Ishikawa (cell line): ENCODE results near the gene CPED1.

ENCODE experiments used
- CEBPB ChIP-seq: IDR thresholded peaks from 2 replicates; pipeline ENCODE4 v1.6.1; 2012
- CREB1 ChIP-seq: IDR thresholded peaks from 2 replicates; pipeline ENCODE4 v1.6.1; 2012; ENCODE audit warnings: low read depth
- EGR1 ChIP-seq: IDR thresholded peaks from 2 replicates; pipeline ENCODE4 v1.6.1; 2012
- EP300 ChIP-seq: IDR thresholded peaks from 2 replicates; pipeline ENCODE4 v1.6.1; 2012; ENCODE audit warnings: borderline replicate concordance
- FOXM1 ChIP-seq: IDR thresholded peaks from 2 replicates; pipeline ENCODE4 v1.6.1; 2012; ENCODE audit warnings: low read depth, borderline replicate concordance
- NFIC ChIP-seq: IDR thresholded peaks from 2 replicates; pipeline ENCODE4 v1.6.1; 2012
- RAD21 ChIP-seq: IDR thresholded peaks from 2 replicates; pipeline ENCODE4 v1.6.1; 2012; ENCODE audit warnings: low read depth
- TAF1 ChIP-seq: IDR thresholded peaks from 2 replicates; pipeline ENCODE4 v1.6.1; 2012; ENCODE audit warnings: low read depth, mild to moderate bottlenecking
- TCF12 ChIP-seq: IDR thresholded peaks from 2 replicates; pipeline ENCODE4 v1.6.1; 2012; ENCODE audit warnings: low read depth
- TEAD4 ChIP-seq: IDR thresholded peaks from 2 replicates; pipeline ENCODE4 v1.6.1; 2012
- YY1 ChIP-seq: IDR thresholded peaks from 2 replicates; pipeline ENCODE4 v1.6.1; 2012; ENCODE audit warnings: low read depth
- ZBTB7A ChIP-seq: IDR thresholded peaks from 2 replicates; pipeline ENCODE4 v1.6.1; 2012; ENCODE audit warnings: low read depth
- TF ChIP-seq, protein P1 (sequence below): IDR thresholded peaks from 2 replicates; pipeline ENCODE4 v1.6.1; 2012
- TF ChIP-seq, protein P2 (sequence below): IDR thresholded peaks from 2 replicates; pipeline ENCODE4 v1.6.1; 2012
- TF ChIP-seq, protein P3 (sequence below): IDR thresholded peaks from 2 replicates; pipeline ENCODE4 v1.6.1; 2012; ENCODE audit warnings: low read depth, mild to moderate bottlenecking

CPED1 gene

DNA sequence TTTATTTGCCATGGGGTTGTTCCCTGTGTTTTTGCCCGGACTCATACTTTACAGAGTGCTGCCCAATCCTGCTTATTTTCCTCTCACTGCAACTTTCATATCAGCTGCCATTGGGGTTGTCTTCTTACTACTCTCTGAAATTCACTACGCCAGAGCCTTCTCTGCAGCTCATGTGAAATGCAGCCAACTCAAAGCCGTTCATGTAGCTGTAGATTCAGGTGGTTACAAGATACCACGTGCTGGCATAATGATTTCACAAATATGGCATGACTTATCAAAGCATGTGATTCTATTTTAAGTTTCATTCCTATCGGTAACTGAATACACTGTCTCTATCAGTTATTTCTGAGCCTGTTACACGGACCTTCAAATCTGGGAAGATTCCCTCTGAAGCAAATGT lies 210.0 kb downstream of the CPED1 start:
- TF ChIP-seq CEBPB = no peak
- no peak for TF ChIP-seq FOXM1
- TF ChIP-seq TCF12 = no peak
- TF ChIP-seq, protein P1, sequence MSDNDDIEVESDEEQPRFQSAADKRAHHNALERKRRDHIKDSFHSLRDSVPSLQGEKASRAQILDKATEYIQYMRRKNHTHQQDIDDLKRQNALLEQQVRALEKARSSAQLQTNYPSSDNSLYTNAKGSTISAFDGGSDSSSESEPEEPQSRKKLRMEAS = no peak
- TF ChIP-seq NFIC = no peak
- TF ChIP-seq ZBTB7A = no peak
- TF ChIP-seq TAF1 = no peak
- no peak for TF ChIP-seq TEAD4
- TF ChIP-seq, protein P2, sequence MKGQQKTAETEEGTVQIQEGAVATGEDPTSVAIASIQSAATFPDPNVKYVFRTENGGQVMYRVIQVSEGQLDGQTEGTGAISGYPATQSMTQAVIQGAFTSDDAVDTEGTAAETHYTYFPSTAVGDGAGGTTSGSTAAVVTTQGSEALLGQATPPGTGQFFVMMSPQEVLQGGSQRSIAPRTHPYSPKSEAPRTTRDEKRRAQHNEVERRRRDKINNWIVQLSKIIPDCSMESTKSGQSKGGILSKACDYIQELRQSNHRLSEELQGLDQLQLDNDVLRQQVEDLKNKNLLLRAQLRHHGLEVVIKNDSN = no peak
- no peak for TF ChIP-seq EGR1
- no peak for TF ChIP-seq EP300
- no peak for TF ChIP-seq YY1
- TF ChIP-seq, protein P3, sequence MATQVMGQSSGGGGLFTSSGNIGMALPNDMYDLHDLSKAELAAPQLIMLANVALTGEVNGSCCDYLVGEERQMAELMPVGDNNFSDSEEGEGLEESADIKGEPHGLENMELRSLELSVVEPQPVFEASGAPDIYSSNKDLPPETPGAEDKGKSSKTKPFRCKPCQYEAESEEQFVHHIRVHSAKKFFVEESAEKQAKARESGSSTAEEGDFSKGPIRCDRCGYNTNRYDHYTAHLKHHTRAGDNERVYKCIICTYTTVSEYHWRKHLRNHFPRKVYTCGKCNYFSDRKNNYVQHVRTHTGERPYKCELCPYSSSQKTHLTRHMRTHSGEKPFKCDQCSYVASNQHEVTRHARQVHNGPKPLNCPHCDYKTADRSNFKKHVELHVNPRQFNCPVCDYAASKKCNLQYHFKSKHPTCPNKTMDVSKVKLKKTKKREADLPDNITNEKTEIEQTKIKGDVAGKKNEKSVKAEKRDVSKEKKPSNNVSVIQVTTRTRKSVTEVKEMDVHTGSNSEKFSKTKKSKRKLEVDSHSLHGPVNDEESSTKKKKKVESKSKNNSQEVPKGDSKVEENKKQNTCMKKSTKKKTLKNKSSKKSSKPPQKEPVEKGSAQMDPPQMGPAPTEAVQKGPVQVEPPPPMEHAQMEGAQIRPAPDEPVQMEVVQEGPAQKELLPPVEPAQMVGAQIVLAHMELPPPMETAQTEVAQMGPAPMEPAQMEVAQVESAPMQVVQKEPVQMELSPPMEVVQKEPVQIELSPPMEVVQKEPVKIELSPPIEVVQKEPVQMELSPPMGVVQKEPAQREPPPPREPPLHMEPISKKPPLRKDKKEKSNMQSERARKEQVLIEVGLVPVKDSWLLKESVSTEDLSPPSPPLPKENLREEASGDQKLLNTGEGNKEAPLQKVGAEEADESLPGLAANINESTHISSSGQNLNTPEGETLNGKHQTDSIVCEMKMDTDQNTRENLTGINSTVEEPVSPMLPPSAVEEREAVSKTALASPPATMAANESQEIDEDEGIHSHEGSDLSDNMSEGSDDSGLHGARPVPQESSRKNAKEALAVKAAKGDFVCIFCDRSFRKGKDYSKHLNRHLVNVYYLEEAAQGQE = no peak
- TF ChIP-seq CREB1 = no peak

DNA sequence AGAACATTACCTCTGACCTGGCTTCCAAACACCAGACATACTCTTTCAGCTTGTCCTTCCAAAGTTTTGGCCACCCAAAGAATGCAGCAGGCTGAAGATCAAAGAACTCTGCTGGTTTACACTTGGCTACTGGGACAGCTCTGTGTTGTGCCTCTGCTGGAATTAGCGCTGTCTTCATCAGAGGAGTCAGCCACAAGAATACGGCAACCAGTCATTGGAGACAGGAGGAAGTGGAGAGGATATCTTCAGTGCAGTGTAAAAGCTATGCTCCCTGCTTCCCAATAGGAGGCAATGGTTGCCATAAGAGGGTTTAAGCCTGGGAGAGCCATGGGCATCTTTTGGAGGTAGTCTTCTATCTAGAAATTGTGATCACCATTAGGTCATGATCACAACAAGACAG lies 213.6 kb downstream of the CPED1 start:
- TF ChIP-seq EP300 = no peak
- TF ChIP-seq CREB1 = no peak
- no peak for TF ChIP-seq EGR1
- no peak for TF ChIP-seq TAF1
- TF ChIP-seq FOXM1 = no peak
- TF ChIP-seq, protein P3 = no peak
- no peak for TF ChIP-seq ZBTB7A
- no peak for TF ChIP-seq TEAD4

DNA sequence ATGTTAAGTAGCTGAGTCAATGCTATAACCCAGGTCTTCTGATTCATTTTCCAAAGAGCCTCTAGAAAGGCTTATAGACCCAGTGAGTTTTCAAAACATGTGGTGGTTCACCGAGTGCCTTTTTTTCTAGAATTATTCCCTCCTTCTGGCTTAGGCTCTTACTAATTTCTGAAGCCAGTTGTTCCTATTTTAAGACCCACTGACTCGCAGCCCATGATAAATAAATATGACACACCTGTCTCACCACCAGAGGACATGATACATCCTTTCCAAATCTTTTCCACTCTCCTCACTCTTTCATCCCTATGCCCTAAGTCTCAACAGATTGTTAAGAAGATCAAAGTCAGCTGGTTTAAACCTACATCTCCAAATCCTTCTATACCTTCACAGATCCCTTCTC lies 214.3 kb downstream of the CPED1 start:
- TF ChIP-seq, protein P1 = no peak
- TF ChIP-seq ZBTB7A (no peak), TAF1 (no peak), EP300 (no peak), FOXM1 (no peak), RAD21 (no peak), CEBPB (no peak)
- TF ChIP-seq, protein P2 = no peak
- TF ChIP-seq, protein P3 = no peak

DNA sequence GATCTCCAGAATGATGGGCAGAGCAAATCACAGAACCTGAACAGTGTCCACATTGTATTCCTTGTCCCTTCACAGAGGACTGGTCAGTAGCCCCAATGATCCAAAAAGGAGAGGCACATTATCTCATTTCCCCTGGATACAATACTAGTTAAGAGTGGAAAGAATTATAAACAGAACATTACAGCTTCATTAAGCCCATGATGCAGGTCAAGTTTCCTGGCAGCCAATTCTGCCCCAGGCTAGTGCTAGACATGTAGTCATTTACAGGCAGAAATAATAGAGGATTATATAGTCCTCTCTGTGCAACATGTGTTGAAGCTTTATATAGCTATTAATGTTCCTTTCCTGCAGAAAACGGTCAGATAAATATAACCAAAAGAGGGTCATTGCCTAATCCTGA lies 216.0 kb downstream of the CPED1 start:
- no peak for TF ChIP-seq EGR1
- TF ChIP-seq YY1 = no peak
- TF ChIP-seq TAF1 = no peak
- TF ChIP-seq, protein P1 = no peak
- TF ChIP-seq EP300 = no peak
- TF ChIP-seq RAD21 = no peak
- TF ChIP-seq TEAD4 = no peak
- TF ChIP-seq CREB1 = no peak
- TF ChIP-seq, protein P3 = no peak
- no peak for TF ChIP-seq TCF12
